ENCODE data around the gene CDKAL1. TPM values are rescaled to one million over a fixed set of nuclear protein-coding genes. Genes with fewer than 3 reads are reported as not detected.
"Not testable (repeated sequence)": the region's sequence is repeated elsewhere in the genome, so short reads cannot be mapped to it uniquely, and the experiment has no call there.

Gene CDKAL1
- total and polyA plus RNA-seq, 4 donors = 2.0 to 12.9 (median 6.7) TPM

- DNase-seq (ENCODE audit: low spot score) = no peak
- Histone ChIP-seq H3K9ac (ENCODE audit: low read depth in 1 of 2, low read length in 2 of 2) (no peak overlapping the region), H3K4me1 (ENCODE audit: control insufficient read depth in 4 of 4, insufficient read depth in 4 of 4, low read length in 3 of 4) (peaks cover 0 to 6% (median 3%) of the 10 kb centered on the region in 4 donors), H3K36me3 (ENCODE audit: control insufficient read depth in 4 of 4, insufficient read depth in 3 of 4, low read depth in 1 of 4, low read length in 3 of 4) (no peaks in the 10 kb centered on the region), H3K9me3 (ENCODE audit: control insufficient read depth in 4 of 4, low read length in 3 of 4) (no peaks in the 10 kb centered on the region), H3K4me3 (ENCODE audit: low read depth in 1 of 3, low read length in 3 of 3) (no peak overlapping the region), H3K27me3 (ENCODE audit: control insufficient read depth in 4 of 4, insufficient read depth in 4 of 4, low read length in 3 of 4) (no peaks in the 10 kb centered on the region), H3K27ac (ENCODE audit: low read depth in 1 of 2, low read length in 2 of 2) (no peak overlapping the region)
- TF ChIP-seq MAX (IDR thresholded peaks at IDR 0.05) = no peak
- TF ChIP-seq SP1 (IDR thresholded peaks at IDR 0.05) = no peak
- no peak for TF ChIP-seq NR2F2 (IDR thresholded peaks at IDR 0.05)
- no peak for TF ChIP-seq FOXA1 (IDR thresholded peaks at IDR 0.05)
- no peak for TF ChIP-seq HNF4G (IDR thresholded peaks at IDR 0.05)
- TF ChIP-seq REST (IDR thresholded peaks at IDR 0.05) = no peak
- TF ChIP-seq GABPA (IDR thresholded peaks at IDR 0.05 in 1 of 2, conservative IDR thresholded peaks at IDR 0.05 in 1 of 2) = no peak
- TF ChIP-seq HNF4A (conservative IDR thresholded peaks at IDR 0.05) = no peak
- no peak for TF ChIP-seq RXRA (IDR thresholded peaks at IDR 0.05)
- no peak for TF ChIP-seq EGR1 (IDR thresholded peaks at IDR 0.05; ENCODE audit: low read depth in 2 of 2)
- TF ChIP-seq ATF3 (IDR thresholded peaks at IDR 0.05) = no peak
- WGBS = 87% methylated on average over 2 of the region's 2 CpGs
Measured at GRCh38 chr6:20584100-20584731, 50.0 kb downstream of the CDKAL1 start.

GRCh38 chr6:20589266-20589665, 55.0 kb downstream of the CDKAL1 start:
- no peaks in the 10 kb centered on the region for H3K36me3 ChIP-seq (ENCODE audit: control insufficient read depth in 4 of 4, insufficient read depth in 3 of 4, low read depth in 1 of 4, low read length in 3 of 4)
- no peaks in the 10 kb centered on the region for H3K27me3 ChIP-seq (ENCODE audit: control insufficient read depth in 4 of 4, insufficient read depth in 4 of 4, low read length in 3 of 4)
- TF ChIP-seq RXRA (IDR thresholded peaks at IDR 0.05) (no peak), SP1 (IDR thresholded peaks at IDR 0.05) (no peak)
- H3K4me3 ChIP-seq (ENCODE audit: low read depth in 1 of 3, low read length in 3 of 3) = no peak overlapping the region
- H3K4me1 ChIP-seq (ENCODE audit: control insufficient read depth in 4 of 4, insufficient read depth in 4 of 4, low read length in 3 of 4) = no peaks in the 10 kb centered on the region
- no peak overlapping the region for H3K27ac ChIP-seq (ENCODE audit: low read depth in 1 of 2, low read length in 2 of 2)
- WGBS = 66% methylated on average over 5 of the region's 5 CpGs
- no peaks in the 10 kb centered on the region for H3K9me3 ChIP-seq (ENCODE audit: control insufficient read depth in 4 of 4, low read length in 3 of 4)
- no peak overlapping the region for H3K9ac ChIP-seq (ENCODE audit: low read depth in 1 of 2, low read length in 2 of 2)
- DNase-seq (ENCODE audit: low spot score) = no peak

GRCh38 chr6:20590476-20590875, 56.2 kb downstream of the CDKAL1 start:
- not testable (repeated sequence) for H3K27me3 ChIP-seq (ENCODE audit: control insufficient read depth in 4 of 4, insufficient read depth in 4 of 4, low read length in 3 of 4); DNase-seq (ENCODE audit: low spot score)

GRCh38 chr6:20594299-20594853, 60.1 kb downstream of the CDKAL1 start:
- not testable (repeated sequence) for H3K27ac ChIP-seq (ENCODE audit: low read depth in 1 of 2, low read length in 2 of 2); H3K4me1 ChIP-seq (ENCODE audit: control insufficient read depth in 4 of 4, insufficient read depth in 4 of 4, low read length in 3 of 4); DNase-seq (ENCODE audit: low spot score); H3K27me3 ChIP-seq (ENCODE audit: control insufficient read depth in 4 of 4, insufficient read depth in 4 of 4, low read length in 3 of 4); H3K4me3 ChIP-seq (ENCODE audit: low read depth in 1 of 3, low read length in 3 of 3); H3K36me3 ChIP-seq (ENCODE audit: control insufficient read depth in 4 of 4, insufficient read depth in 3 of 4, low read depth in 1 of 4, low read length in 3 of 4); H3K9me3 ChIP-seq (ENCODE audit: control insufficient read depth in 4 of 4, low read length in 3 of 4); H3K9ac ChIP-seq (ENCODE audit: low read depth in 1 of 2, low read length in 2 of 2)
- 70% methylated on average over 7 of the region's 7 CpGs for WGBS

More at GRCh38 chr6:20590476-20590875, 56.2 kb downstream of the CDKAL1 start:
- H3K9me3 ChIP-seq (ENCODE audit: control insufficient read depth in 4 of 4, low read length in 3 of 4); H3K9ac ChIP-seq (ENCODE audit: low read depth in 1 of 2, low read length in 2 of 2); H3K36me3 ChIP-seq (ENCODE audit: control insufficient read depth in 4 of 4, insufficient read depth in 3 of 4, low read depth in 1 of 4, low read length in 3 of 4); H3K4me3 ChIP-seq (ENCODE audit: low read depth in 1 of 3, low read length in 3 of 3); H3K27ac ChIP-seq (ENCODE audit: low read depth in 1 of 2, low read length in 2 of 2); H3K4me1 ChIP-seq (ENCODE audit: control insufficient read depth in 4 of 4, insufficient read depth in 4 of 4, low read length in 3 of 4): not testable (repeated sequence)
- WGBS = 98% methylated on average over 3 of the region's 3 CpGs

Data from liver (tissue), 9 donors.